Measurements from ENCODE around the gene ALPP.
"Not testable (repeated sequence)": the region's sequence is repeated elsewhere in the genome, so short reads cannot be mapped to it uniquely, and the experiment has no call there.

Gene ALPP

DNA sequence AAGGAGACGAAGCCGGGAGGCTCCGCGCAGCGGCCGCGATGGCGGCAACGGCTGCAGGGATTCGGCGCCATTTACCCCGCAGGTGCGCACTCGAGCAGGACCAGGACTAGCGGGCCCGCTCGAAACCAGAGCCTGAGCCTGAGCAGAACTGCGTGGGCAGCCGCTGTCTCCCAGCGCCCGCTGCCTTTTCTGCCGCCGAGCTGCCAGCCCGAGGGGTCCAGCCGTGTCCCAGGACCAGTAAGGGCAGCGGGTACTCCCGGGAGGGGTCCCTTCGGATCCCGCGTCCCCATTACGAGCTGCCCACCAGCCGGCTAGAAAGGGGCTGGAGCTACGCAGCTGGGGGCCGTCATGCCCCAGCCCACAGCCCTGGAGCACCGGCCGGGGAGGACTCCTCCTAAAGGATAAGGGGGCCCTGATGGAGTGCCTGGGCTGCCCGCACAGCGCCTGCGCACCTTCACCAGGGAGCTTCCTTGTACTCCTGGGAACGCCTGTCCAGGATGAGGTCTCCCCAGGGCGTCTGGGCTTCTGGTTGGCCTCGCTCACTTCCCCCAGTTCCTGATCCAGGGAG is 9.9 kb downstream of the ALPP start:
- no peaks in the 10 kb centered on the region for H3K36me3 Mint-ChIP-seq (ENCODE audit: low read depth)
- no peak for DNase-seq (ENCODE audit: low spot score)
- H3K27ac Mint-ChIP-seq: no peak overlapping the region
- no peaks in the 10 kb centered on the region for H3K4me1 Mint-ChIP-seq (ENCODE audit: low read depth)
- peaks cover 55% of the 10 kb centered on the region for H3K27me3 Mint-ChIP-seq (ENCODE audit: low read depth)
- no peak overlapping the region for H3K4me3 Mint-ChIP-seq
- H3K9me3 Mint-ChIP-seq: no peaks in the 10 kb centered on the region

DNA sequence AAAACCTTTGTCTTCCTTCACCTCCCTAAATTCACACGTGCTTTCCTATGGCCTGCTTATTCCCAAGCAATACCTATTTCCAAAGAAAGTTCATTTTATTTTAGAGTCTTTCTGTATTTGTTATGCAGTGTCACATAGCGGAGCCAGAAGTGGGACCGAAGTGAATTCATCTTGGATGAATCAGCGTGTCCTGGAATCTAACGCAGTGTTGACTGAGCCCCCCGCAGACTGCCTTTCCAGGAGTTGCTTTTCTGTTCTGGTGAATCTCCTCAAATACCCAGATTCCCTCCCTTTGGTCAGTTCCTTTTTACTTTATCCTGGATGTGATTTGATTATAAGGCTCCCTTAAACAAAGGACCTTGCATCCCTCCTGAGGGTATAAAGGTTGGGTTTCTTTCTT is 10.8 kb downstream of the ALPP start:
- Mint-ChIP-seq H3K27me3 (ENCODE audit: low read depth) (peaks cover 48% of the 10 kb centered on the region), H3K36me3 (ENCODE audit: low read depth) (no peaks in the 10 kb centered on the region), H3K4me3 (no peak overlapping the region), H3K4me1 (ENCODE audit: low read depth) (no peaks in the 10 kb centered on the region), H3K27ac (no peak overlapping the region), H3K9me3 (no peaks in the 10 kb centered on the region)
- no peak for DNase-seq (ENCODE audit: low spot score)

DNA sequence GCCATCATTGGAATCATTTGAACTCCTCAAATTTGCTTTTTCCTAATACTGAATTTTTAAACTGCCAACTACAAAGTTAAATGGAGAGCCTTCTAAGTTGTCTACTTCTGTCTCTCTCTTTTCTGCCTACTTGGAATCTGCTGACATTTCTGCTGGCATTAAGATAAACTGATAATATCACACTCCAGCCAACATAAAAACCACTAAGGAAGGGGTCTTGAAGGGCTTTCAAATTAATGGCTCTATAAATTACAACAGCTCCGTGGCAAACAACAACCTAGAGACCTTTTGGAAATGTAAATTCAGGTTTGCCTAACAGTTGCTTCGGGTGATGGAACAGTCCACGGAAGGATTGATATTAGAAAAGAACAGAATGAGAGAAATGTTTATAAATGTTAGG is 12.1 kb downstream of the ALPP start:
- DNase-seq (ENCODE audit: low spot score): no peak
- Mint-ChIP-seq H3K27me3 (ENCODE audit: low read depth) (peaks cover 39% of the 10 kb centered on the region), H3K4me1 (ENCODE audit: low read depth) (no peaks in the 10 kb centered on the region), H3K27ac (no peak overlapping the region), H3K36me3 (ENCODE audit: low read depth) (no peaks in the 10 kb centered on the region), H3K9me3 (no peaks in the 10 kb centered on the region), H3K4me3 (no peak overlapping the region)

GRCh38 chr2:232393556-232393955 is 15.0 kb downstream of the ALPP start:
- Mint-ChIP-seq H3K27me3 (ENCODE audit: low read depth) (peaks cover 30% of the 10 kb centered on the region), H3K4me3 (no peak overlapping the region), H3K9me3 (no peaks in the 10 kb centered on the region), H3K36me3 (ENCODE audit: low read depth) (no peaks in the 10 kb centered on the region), H3K4me1 (ENCODE audit: low read depth) (no peaks in the 10 kb centered on the region), H3K27ac (no peak overlapping the region)
- no peak for DNase-seq (ENCODE audit: low spot score)

DNA sequence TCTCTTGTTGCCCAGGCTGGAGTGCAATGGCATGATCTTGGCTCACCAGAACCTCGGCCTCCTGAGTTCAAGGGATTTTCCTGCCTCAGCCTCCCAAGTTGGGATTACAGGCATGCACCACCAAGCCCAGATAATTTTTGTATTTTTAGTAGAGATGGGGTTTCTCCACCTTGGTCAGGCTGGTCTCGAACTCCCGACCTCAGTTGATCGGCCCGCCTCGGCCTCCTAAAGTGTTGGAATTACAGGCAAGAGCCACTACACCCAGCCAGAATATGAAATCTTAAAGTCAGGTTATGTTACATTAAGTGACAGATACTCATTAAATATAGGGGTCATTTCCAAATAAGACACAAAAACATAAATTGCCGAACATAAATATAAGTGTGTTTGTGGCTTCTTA is 15.9 kb downstream of the ALPP start:
- H3K9me3 Mint-ChIP-seq; H3K4me1 Mint-ChIP-seq (ENCODE audit: low read depth); H3K4me3 Mint-ChIP-seq; H3K36me3 Mint-ChIP-seq (ENCODE audit: low read depth); DNase-seq (ENCODE audit: low spot score); H3K27ac Mint-ChIP-seq: not testable (repeated sequence)
- peaks cover 26% of the 10 kb centered on the region for H3K27me3 Mint-ChIP-seq (ENCODE audit: low read depth)

- Mint-ChIP-seq H3K4me1 (ENCODE audit: low read depth) (no peaks in the 10 kb centered on the region), H3K27me3 (ENCODE audit: low read depth) (peaks cover 22% of the 10 kb centered on the region), H3K4me3 (no peak overlapping the region), H3K27ac (no peak overlapping the region), H3K36me3 (ENCODE audit: low read depth) (no peaks in the 10 kb centered on the region), H3K9me3 (no peaks in the 10 kb centered on the region)
- DNase-seq (ENCODE audit: low spot score): no peak
Observed at GRCh38 chr2:232395586-232395985, 17.0 kb downstream of the ALPP start.

- Mint-ChIP-seq H3K27me3 (ENCODE audit: low read depth) (peaks cover 16% of the 10 kb centered on the region), H3K36me3 (ENCODE audit: low read depth) (no peaks in the 10 kb centered on the region), H3K9me3 (no peaks in the 10 kb centered on the region), H3K27ac (no peak overlapping the region), H3K4me1 (ENCODE audit: low read depth) (no peaks in the 10 kb centered on the region), H3K4me3 (no peak overlapping the region)
- DNase-seq (ENCODE audit: low spot score): no peak
Observed at GRCh38 chr2:232396683-232397082, 18.1 kb downstream of the ALPP start.

GRCh38 chr2:232398293-232399034 is 19.9 kb downstream of the ALPP start:
- no peak for DNase-seq (ENCODE audit: low spot score)
- H3K27me3 Mint-ChIP-seq (ENCODE audit: low read depth): peaks cover 12% of the 10 kb centered on the region
- no peaks in the 10 kb centered on the region for H3K9me3 Mint-ChIP-seq
- no peaks in the 10 kb centered on the region for H3K4me1 Mint-ChIP-seq (ENCODE audit: low read depth)
- H3K36me3 Mint-ChIP-seq (ENCODE audit: low read depth): no peaks in the 10 kb centered on the region
- no peak overlapping the region for H3K27ac Mint-ChIP-seq
- no peak overlapping the region for H3K4me3 Mint-ChIP-seq

GRCh38 chr2:232400256-232401015 is 21.9 kb downstream of the ALPP start:
- peaks cover 13% of the 10 kb centered on the region for H3K27me3 Mint-ChIP-seq (ENCODE audit: low read depth)
- DNase-seq (ENCODE audit: low spot score): no peak
- no peak overlapping the region for H3K4me3 Mint-ChIP-seq
- H3K9me3 Mint-ChIP-seq: no peaks in the 10 kb centered on the region
- no peaks in the 10 kb centered on the region for H3K36me3 Mint-ChIP-seq (ENCODE audit: low read depth)
- no peak overlapping the region for H3K27ac Mint-ChIP-seq
- H3K4me1 Mint-ChIP-seq (ENCODE audit: low read depth): no peaks in the 10 kb centered on the region

DNA sequence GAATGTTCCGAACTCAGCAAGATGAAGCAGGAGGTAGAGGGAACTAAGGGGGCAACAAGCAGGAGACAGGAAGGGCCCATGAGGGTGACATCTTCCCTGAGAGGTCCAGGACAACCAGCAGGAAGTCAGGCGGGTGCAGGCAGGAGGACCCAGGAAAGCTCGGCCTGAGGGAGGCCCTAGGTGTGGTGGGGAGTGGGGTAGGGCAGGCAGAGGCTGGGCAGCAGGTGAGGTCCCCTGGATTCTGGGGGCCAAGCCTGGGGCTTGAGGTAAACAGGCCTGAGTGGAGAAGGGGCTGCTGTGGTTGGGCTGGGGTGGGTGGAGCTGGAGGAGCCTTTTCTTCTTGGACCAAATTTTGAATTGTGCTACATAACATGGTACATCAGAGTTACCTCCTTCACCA is 24.0 kb downstream of the ALPP start:
- H3K4me1 Mint-ChIP-seq (ENCODE audit: low read depth): no peaks in the 10 kb centered on the region
- H3K9me3 Mint-ChIP-seq: no peaks in the 10 kb centered on the region
- H3K27me3 Mint-ChIP-seq (ENCODE audit: low read depth): peaks cover 6% of the 10 kb centered on the region
- no peaks in the 10 kb centered on the region for H3K36me3 Mint-ChIP-seq (ENCODE audit: low read depth)
- H3K4me3 Mint-ChIP-seq: no peak overlapping the region
- no peak for DNase-seq (ENCODE audit: low spot score)
- no peak overlapping the region for H3K27ac Mint-ChIP-seq

- DNase-seq (ENCODE audit: low spot score): no peak
- Mint-ChIP-seq H3K4me3 (no peak overlapping the region), H3K27ac (no peak overlapping the region), H3K4me1 (ENCODE audit: low read depth) (no peaks in the 10 kb centered on the region), H3K9me3 (no peaks in the 10 kb centered on the region), H3K36me3 (ENCODE audit: low read depth) (no peaks in the 10 kb centered on the region), H3K27me3 (ENCODE audit: low read depth) (peaks cover 5% of the 10 kb centered on the region)
Observed at GRCh38 chr2:232405943-232406510, 27.5 kb downstream of the ALPP start.

GRCh38 chr2:232406556-232407310 is 28.2 kb downstream of the ALPP start, which contains the start of gene ALPG:
TSS of gene ALPG (plus strand) at chr2:232406844. CDS start at chr2:232406895, 51 bp downstream.
- H3K36me3 Mint-ChIP-seq (ENCODE audit: low read depth): no peaks in the 10 kb centered on the region
- peaks cover 9% of the 10 kb centered on the region for H3K27me3 Mint-ChIP-seq (ENCODE audit: low read depth)
- DNase-seq (ENCODE audit: low spot score): no peak
- H3K4me1 Mint-ChIP-seq (ENCODE audit: low read depth): no peaks in the 10 kb centered on the region
- H3K9me3 Mint-ChIP-seq: no peaks in the 10 kb centered on the region
- no peak within 1 kb of the TSS for H3K4me3 Mint-ChIP-seq
- H3K27ac Mint-ChIP-seq: no peak within 1 kb of the TSS

DNA sequence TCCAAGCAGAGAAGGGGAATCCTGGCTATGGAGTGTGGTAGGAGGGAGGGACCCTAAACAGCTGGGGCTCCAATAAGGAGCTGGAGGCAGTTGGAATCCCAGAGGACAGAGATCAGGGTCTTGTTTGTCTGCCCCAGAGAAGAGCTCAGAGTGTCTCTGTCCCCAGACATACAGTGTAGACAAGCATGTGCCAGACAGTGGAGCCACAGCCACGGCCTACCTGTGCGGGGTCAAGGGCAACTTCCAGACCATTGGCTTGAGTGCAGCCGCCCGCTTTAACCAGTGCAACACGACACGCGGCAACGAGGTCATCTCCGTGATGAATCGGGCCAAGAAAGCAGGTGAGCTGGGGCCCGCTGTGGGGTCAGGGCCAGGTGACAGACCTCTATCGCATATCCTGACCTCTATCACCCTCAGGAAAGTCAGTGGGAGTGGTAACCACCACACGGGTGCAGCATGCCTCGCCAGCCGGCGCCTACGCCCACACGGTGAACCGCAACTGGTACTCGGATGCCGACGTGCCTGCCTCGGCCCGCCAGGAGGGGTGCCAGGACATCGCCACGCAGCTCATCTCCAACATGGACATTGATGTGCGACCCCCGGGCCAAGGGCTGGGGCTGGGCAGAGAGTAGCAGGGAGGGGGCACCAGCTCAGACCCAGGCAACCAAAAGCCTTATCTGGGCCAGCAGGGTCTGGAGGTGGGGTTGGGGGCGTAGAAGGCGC is 29.0 kb downstream of the ALPP start:
- DNase-seq (ENCODE audit: low spot score); H3K27ac Mint-ChIP-seq; H3K36me3 Mint-ChIP-seq (ENCODE audit: low read depth); H3K4me1 Mint-ChIP-seq (ENCODE audit: low read depth); H3K4me3 Mint-ChIP-seq; H3K9me3 Mint-ChIP-seq: not testable (repeated sequence)
- H3K27me3 Mint-ChIP-seq (ENCODE audit: low read depth): peaks cover 15% of the 10 kb centered on the region
